ENCODE measurements around the gene MESP1. TPM values are rescaled to one million over a fixed set of nuclear protein-coding genes. Genes with fewer than 3 reads are reported as not detected.

Gene MESP1
- total RNA-seq, 6 experiments from 2014 or later, result 0.86 to 3.0 (median 2.1) TPM

DNA sequence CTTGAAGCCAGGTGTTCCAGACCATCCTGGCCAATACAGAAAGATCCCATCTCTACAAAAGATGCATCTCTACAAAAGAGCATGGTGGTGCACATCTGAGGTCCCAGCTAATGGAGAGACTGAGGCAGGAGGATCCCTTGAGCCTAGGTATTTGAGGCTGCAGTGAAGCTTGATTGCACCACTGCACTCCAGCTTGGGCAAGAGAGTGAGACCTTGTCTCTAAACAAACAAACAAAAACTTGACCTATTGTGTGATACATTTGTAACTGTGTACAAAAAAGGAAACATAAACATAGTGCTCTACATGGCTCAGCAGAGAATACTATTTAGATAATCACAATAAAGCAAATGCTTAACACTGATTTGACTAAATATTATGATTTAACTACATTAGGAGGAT, 44.9 kb upstream of the MESP1 start:
- Histone ChIP-seq H3K4me1 (peaks cover 0 to 17% (median 5%) of the 10 kb centered on the region in 4 donors), H3K27me3 (no peaks in the 10 kb centered on the region), H3K4me3 (no peak overlapping the region), H3K9me3 (no peaks in the 10 kb centered on the region), H3K36me3 (peaks cover 4 to 81% (median 43%) of the 10 kb centered on the region in 4 donors), H3K27ac (no peak overlapping the region)
- DNase-seq, result no peak
- intact Hi-C loops (cut with DNase I), result no loop called here
- TF ChIP-seq POLR2A (IDR thresholded peaks at IDR 0.05) (no peak), CTCF (IDR thresholded peaks at IDR 0.05) (no peak)
- peak in 1 of 4 donors; percentile 42 for ATAC-seq

DNA sequence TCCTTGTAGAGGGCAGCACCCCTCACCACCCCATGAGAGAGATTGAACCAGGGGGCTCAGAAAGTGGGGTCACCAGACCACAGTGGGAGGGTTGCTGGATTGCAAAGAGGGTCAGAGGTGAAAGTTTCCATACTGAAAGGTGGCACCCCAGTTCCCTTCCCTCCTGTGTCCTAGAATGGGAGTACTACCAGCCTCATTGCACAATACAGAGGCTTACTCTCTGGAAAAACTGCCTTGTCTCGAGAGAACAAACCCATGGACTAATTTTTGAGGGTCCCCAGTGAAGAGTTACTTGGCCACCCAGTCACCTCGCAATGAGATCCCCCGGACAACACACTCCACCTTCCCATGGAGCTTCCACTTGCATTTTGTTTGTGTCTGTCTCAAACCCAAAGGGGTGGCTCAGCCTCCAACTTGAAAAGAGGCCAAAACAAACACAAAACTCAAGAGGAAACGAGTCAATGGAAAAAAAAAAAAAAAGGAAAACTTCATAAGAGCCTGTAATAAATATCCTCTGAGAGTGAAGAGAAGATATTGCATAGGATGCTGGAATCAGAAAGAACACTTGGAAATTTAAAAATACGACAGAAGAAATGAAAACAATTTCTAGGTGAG, 43.7 kb upstream of the MESP1 start:
- WGBS (ENCODE audit: insufficient coverage, low coverage, low lambda C conversion rate, missing lambda C conversion rate), result 24% methylated on average over 4 of the region's 5 CpGs
- peaks cover 4 to 79% (median 41%) of the 10 kb centered on the region in 4 donors for H3K36me3 ChIP-seq
- TF ChIP-seq POLR2A (IDR thresholded peaks at IDR 0.05) (no peak), CTCF (IDR thresholded peaks at IDR 0.05) (no peak)
- peaks cover 0 to 17% (median 5%) of the 10 kb centered on the region in 4 donors for H3K4me1 ChIP-seq
- intact Hi-C loops (cut with DNase I), result no loop called here
- peak; percentile 34 to 64 (median 42) for ATAC-seq
- H3K9me3 ChIP-seq, result no peaks in the 10 kb centered on the region
- H3K27me3 ChIP-seq, result no peaks in the 10 kb centered on the region
- peak overlapping the region in 2 of 3 donors; percentile 16 to 45 for H3K27ac ChIP-seq
- no peak overlapping the region for H3K4me3 ChIP-seq
- DNase-seq, result no peak

- no peak overlapping the region for H3K4me3 ChIP-seq
- peaks cover 4 to 75% (median 45%) of the 10 kb centered on the region in 4 donors for H3K36me3 ChIP-seq
- intact Hi-C loops (cut with DNase I), result no loop called here
- H3K9me3 ChIP-seq, result no peaks in the 10 kb centered on the region
- peaks cover 0 to 17% (median 5%) of the 10 kb centered on the region in 4 donors for H3K4me1 ChIP-seq
- no peaks in the 10 kb centered on the region for H3K27me3 ChIP-seq
- ATAC-seq (peak in 2 of 4 donors; percentile 4 to 12), DNase-seq (peak in 1 of 3 donors; percentile 45)
- TF ChIP-seq POLR2A (IDR thresholded peaks at IDR 0.05) (no peak), CTCF (IDR thresholded peaks at IDR 0.05) (no peak)
- no peak overlapping the region for H3K27ac ChIP-seq
- WGBS (ENCODE audit: insufficient coverage, low coverage, low lambda C conversion rate, missing lambda C conversion rate), result 87% methylated on average over 7 of the region's 22 CpGs
Measured at GRCh38 chr15:89792106-89792805, 41.2 kb upstream of the MESP1 start.

GRCh38 chr15:89790661-89791060, 39.6 kb upstream of the MESP1 start:
- Histone ChIP-seq H3K4me1 (peaks cover 0 to 26% (median 11%) of the 10 kb centered on the region in 4 donors), H3K27ac (no peak overlapping the region), H3K36me3 (peaks cover 4 to 62% (median 38%) of the 10 kb centered on the region in 4 donors), H3K9me3 (no peaks in the 10 kb centered on the region), H3K4me3 (no peak overlapping the region), H3K27me3 (no peaks in the 10 kb centered on the region)
- WGBS (ENCODE audit: insufficient coverage, low coverage, low lambda C conversion rate, missing lambda C conversion rate), result 92% methylated on average over 11 of the region's 16 CpGs
- DNase-seq, result peak in 1 of 3 donors; percentile 35
- intact Hi-C loops (cut with DNase I), result no loop called here
- TF ChIP-seq CTCF (IDR thresholded peaks at IDR 0.05) (no peak), POLR2A (IDR thresholded peaks at IDR 0.05) (no peak)
- peak in 1 of 4 donors; percentile 4 for ATAC-seq

Data from right lobe of liver (tissue), 6 donors.